NB4 (cell line): ENCODE results near the gene P3H3.
"Not testable (repeated sequence)": the region's sequence is repeated elsewhere in the genome, so short reads cannot be mapped to it uniquely, and the experiment has no call there.

Source experiments
- DNase-seq: peaks from one replicate; pipeline ENCODE4 v3.0.0; 2010; ENCODE audit warnings: low read depth
- H3K4me3 ChIP-seq: one replicate; pipeline ENCODE4 v1.5.1; 2011; ENCODE audit warnings: mild to moderate bottlenecking, low read depth, low read length, moderate library complexity
- CTCF ChIP-seq: IDR thresholded peaks from one replicate; pipeline ENCODE4 v1.5.1; 2012; ENCODE audit warnings: low read depth, low read length
- MYC ChIP-seq: IDR thresholded peaks from 2 replicates; pipeline ENCODE4 v1.6.1; 2011; ENCODE audit warnings: low read depth, low read length
- POLR2A ChIP-seq: IDR thresholded peaks from 2 replicates; pipeline ENCODE4 v1.6.1; 2011; ENCODE audit warnings: mild to moderate bottlenecking; ENCODE audit not compliant: insufficient read length; ENCODE audit errors: extremely low read depth
- TF ChIP-seq, protein P1 (sequence below): IDR thresholded peaks from 2 replicates; pipeline ENCODE4 v1.6.1; 2011; ENCODE audit warnings: low read depth, low read length

Gene P3H3

DNA sequence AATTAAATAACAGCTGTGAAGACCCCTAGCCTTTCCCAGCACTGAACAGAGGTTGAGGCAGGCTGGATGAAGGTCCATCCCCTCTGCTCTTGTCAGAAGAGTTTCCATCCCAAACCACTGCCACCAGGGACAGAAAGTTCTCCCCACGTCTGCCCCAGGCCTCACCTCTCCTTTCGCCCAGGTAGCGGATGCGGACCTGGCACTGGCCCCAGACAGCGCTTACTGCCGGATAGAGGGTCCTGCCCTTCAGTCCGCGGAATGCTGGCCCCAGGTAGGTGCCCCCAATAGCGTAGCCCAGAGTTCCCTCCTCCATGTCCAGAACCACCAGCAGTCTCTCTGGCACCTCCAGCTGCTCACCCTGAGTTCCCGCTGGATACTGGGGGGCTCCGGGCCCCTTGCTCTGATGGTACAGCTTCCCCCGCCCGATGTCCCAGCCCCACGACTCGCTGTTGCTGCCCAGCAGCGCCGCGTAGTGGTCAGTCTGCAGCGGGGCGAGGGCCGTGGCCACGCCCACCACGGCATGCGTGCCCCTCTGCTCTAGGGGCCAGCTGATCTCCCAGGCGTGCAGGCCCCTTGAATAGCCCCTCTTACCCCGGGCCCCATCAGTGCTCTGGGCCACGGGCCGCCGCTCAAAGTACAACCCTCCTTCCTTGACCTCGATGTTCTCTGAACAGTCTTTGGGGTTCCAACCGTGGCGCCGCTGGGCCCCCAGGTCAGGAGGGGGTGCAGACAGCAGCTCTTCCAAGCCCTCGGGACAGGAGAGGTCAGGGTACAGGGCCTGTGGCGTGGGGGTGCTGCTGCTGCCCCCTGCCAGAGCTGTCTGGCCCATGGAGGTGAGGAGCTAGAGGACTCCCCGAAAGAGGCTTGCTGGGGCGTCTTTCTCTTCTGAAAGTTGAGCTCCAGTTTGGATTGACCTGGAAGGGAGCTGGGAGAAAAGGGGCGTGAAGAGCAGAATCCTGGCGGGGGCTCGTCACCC lies 44.2 kb downstream of the P3H3 start:
- peak; percentile 83 for DNase-seq
- peak; percentile 89 for TF ChIP-seq CTCF
- peak; percentile 31 for TF ChIP-seq POLR2A
- TF ChIP-seq, protein P1, sequence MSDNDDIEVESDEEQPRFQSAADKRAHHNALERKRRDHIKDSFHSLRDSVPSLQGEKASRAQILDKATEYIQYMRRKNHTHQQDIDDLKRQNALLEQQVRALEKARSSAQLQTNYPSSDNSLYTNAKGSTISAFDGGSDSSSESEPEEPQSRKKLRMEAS = peak; percentile 82
- peak; percentile 78 for TF ChIP-seq MYC

DNA sequence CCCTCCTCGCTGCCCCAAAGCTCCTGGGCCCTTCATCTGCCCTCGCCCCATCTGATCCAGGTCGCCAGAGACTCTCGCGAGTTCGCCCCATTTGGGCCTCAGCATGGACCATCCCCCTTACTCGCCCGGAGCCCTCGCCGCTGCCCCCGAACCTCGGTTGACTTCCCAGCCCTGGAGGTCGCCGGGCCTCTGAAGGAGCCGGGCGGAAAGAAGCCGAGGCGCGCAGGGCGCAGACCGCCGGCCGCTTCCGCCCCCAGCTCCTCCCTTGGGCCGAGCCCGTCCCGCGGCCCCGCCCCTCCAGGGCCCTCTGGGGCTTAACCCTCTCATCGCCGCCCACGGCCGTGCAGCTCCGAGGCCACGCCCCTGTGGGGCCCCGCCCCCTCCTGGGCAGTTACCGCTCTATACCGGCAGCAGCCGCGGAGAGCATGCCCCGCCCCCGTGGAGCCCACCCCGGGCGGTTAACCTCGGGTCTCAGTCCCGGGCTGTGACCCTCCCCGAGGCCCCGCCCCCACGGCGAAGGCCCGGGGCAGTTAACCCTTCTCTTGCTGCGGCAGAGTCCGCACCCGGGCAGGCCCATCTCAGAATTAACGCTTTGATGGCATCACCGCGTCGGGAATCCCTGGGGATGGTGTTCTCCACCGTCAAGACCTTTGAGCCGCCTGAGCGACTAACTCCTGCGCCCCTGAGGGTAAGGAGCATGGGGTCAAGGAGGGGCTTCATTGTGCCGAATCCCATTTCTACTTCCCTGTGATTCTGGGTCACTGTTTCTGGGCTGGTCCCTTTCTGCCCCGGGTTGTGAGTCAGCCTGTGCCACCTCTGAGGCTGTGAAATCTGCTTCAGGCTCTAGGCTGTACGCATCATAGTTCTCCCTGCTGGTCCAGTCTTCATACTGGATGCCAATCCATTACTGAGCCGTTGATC lies 45.1 kb downstream of the P3H3 start, which contains the start of gene SPSB2:
Gene SPSB2, minus strand, starts transcription at position 210 of the 921 bp plus-strand sequence. CDS start 402 bp downstream, outside the sequence.
- peak within 1 kb of the TSS; percentile 72 for H3K4me3 ChIP-seq
- TF ChIP-seq POLR2A (peak; percentile 34), CTCF (no peak), MYC (peak; percentile 58)
- TF ChIP-seq, protein P1 = peak; percentile 44; the same call in 1 of the 2 replicates
- peak; percentile 97 for DNase-seq

More for the DNA sequence above, 44.2 kb downstream of the P3H3 start:
- peak overlapping the region; percentile 72 for H3K4me3 ChIP-seq

GRCh38 chr12:6874015-6874368 lies 45.8 kb downstream of the P3H3 start:
- DNase-seq = not testable (repeated sequence)
- H3K4me3 ChIP-seq = peak overlapping the region; percentile 57

DNA sequence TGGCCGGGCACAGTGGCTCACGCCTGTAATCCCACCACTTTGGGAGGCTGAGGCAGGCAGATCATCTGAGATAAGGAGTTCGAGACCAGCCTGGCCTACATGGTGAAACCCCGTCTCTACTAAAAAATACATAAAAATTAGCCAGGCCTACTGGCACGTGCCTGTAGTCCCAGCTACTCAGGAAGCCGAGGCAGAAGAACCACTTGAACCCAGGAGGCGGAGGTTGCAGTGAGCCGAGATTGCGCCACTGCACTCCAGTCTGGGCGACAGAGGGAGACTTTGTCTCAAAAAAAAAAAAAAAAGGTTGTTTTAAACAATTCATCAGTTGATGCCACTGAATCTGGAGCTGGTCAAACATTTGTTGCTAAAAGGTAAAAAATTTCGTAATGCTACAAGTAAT lies 51.6 kb downstream of the P3H3 start:
- not testable (repeated sequence) for DNase-seq, H3K4me3 ChIP-seq

GRCh38 chr12:6883252-6883651 lies 55.0 kb downstream of the P3H3 start:
- TF ChIP-seq CTCF = no peak
- TF ChIP-seq, protein P1 = no peak
- TF ChIP-seq POLR2A = no peak
- TF ChIP-seq MYC = no peak
- no peak for DNase-seq
- H3K4me3 ChIP-seq = no peak overlapping the region

GRCh38 chr12:6883683-6884082 lies 55.5 kb downstream of the P3H3 start:
- no peak for DNase-seq
- no peak overlapping the region for H3K4me3 ChIP-seq
- TF ChIP-seq MYC = no peak
- TF ChIP-seq POLR2A = no peak
- TF ChIP-seq CTCF = no peak
- TF ChIP-seq, protein P1 = no peak
